GM21786 (cell line): Measurements from ENCODE around the gene NLRC3.
"Not testable (repeated sequence)": the region's sequence is repeated elsewhere in the genome, so short reads cannot be mapped to it uniquely, and the experiment has no call there.

Source experiments
- ATAC-seq: cut with Tn5 transposase; IDR thresholded peaks from one replicate; pipeline ENCODE4 v1.9.1; 2021; ENCODE audit not compliant: unreplicated experiment

NLRC3 gene, protein sequence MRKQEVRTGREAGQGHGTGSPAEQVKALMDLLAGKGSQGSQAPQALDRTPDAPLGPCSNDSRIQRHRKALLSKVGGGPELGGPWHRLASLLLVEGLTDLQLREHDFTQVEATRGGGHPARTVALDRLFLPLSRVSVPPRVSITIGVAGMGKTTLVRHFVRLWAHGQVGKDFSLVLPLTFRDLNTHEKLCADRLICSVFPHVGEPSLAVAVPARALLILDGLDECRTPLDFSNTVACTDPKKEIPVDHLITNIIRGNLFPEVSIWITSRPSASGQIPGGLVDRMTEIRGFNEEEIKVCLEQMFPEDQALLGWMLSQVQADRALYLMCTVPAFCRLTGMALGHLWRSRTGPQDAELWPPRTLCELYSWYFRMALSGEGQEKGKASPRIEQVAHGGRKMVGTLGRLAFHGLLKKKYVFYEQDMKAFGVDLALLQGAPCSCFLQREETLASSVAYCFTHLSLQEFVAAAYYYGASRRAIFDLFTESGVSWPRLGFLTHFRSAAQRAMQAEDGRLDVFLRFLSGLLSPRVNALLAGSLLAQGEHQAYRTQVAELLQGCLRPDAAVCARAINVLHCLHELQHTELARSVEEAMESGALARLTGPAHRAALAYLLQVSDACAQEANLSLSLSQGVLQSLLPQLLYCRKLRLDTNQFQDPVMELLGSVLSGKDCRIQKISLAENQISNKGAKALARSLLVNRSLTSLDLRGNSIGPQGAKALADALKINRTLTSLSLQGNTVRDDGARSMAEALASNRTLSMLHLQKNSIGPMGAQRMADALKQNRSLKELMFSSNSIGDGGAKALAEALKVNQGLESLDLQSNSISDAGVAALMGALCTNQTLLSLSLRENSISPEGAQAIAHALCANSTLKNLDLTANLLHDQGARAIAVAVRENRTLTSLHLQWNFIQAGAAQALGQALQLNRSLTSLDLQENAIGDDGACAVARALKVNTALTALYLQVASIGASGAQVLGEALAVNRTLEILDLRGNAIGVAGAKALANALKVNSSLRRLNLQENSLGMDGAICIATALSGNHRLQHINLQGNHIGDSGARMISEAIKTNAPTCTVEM

DNA sequence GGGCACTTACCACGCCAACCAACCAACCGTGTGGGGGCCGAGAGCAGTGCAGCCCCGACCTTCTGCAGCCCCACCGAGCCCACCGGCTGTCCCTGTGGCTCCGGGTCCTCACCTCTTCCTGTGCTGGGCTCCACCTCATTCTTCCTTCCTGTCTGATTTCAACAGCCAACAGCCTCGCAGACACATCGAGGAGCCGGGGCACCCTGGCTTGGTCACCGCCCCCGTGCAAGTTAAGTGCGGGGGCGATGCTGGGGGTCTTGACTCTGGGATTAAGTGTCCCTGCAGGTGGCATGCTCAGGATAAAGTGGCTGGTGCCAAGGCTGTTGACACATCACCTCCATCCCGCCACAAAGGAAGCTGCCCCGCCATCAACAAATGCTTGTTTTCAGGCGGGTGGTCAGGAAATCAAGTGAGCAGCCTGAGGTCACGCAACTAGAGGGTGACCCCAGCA lies at the start of gene NLRC3:
TSS of gene NLRC3 (minus strand) at position 102 of the 451 bp plus-strand sequence. CDS start 12,367 bp downstream, outside the sequence.
- ATAC-seq, result no peak

- ATAC-seq, result no peak
Measured at GRCh38 chr16:3625911-3626732, 48.9 kb upstream of the NLRC3 start.

DNA sequence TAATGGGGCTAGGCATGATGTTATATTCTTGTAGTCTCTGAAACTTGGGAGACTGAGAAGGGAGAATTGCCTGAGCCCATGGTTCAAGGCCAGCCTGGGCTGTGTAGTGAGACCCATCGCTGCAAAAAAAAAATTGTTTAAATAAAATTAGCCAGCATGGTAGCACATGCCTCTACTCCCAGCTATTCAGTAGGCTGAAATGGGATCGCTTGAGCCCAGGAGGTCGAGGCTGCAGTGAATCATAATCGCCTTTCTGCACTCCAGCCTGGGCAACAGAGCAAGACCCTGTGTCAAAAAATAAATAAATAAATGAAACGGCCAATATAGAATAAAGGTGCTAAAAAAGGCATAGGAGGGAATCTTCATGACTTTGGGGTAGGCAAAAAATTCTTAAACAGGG lies 48.1 kb upstream of the NLRC3 start:
- no peak for ATAC-seq

GRCh38 chr16:3623642-3624041 lies 46.4 kb upstream of the NLRC3 start:
- ATAC-seq, result no peak

GRCh38 chr16:3618769-3619141 lies 41.6 kb upstream of the NLRC3 start:
- no peak for ATAC-seq

DNA sequence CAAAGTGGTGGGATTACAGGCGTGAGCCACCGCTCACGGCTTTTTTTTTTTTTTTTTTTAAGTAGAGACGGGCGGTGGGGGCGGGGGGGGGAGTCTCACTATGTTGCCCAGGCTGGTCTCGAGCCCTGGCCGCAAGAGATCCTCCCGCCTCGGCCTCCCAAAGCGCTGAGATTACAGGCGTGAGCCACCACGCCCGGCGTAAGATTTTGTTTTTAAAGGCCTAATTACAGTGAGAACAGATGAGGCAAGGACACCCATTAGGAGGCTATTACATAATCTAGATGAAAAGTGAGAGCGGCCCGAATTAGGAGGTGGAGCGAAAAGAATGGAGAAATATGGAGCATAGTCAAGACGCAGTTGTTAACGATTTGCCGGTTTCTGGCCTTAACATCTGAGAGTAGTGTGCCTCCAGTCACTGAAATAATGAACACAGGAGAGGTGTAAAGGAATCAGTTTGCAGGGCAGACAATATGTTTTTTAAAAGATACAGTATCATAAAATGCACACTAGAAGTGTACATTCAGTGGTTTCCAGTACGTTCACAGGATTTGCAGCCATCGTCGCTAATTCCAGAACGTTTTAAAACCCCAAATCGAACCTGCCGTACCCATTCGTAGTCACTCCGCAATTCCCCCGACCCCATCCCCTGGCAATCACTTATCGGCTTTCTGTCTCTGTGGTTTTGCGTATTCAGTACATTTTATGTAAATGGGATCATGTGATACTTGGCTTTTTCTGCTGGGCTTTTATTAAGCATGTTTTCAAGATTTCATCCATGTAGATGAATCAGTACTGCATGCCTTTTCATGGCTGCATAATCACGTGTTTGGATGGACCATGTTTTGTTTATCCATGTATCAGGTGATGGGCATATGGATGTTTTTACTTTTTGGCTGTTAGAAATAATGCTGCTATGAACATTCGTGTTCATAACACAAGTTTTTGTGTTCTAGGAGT lies 35.6 kb upstream of the NLRC3 start:
- ATAC-seq, result no peak

- ATAC-seq, result peak; percentile 83
Measured at GRCh38 chr16:3611146-3611975, 34.2 kb upstream of the NLRC3 start, which contains the start of gene SLX4. Gene SLX4, minus strand, starts transcription at chr16:3611606. Its CDS starts 2,642 bp downstream, at chr16:3608964.

DNA sequence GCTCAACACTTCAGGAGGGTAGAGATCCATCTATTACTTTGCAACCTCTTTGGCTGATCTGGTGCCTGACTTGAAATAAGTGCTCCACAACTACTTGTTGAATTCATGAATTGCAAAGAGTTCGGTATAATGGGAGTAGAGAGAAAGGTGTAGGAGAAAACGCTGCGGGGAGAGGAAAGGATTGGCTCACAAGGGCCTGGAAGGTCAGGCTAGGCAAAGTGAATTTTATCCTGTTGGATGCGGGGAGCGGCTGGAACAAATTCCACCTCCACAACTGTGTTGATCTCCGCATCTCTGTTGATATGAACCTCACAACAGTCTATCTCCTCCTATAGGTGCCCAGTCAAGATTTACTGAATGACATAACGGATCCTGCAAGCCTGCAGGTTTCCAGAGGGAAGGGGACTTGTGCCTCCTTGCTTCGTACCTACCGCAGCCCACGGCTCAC lies 33.5 kb upstream of the NLRC3 start:
- no peak for ATAC-seq

GRCh38 chr16:3609895-3610697 lies 32.9 kb upstream of the NLRC3 start:
- no peak for ATAC-seq

GRCh38 chr16:3608976-3609375 lies 31.8 kb upstream of the NLRC3 start:
- not testable (repeated sequence) for ATAC-seq

GRCh38 chr16:3608069-3608468 lies 30.9 kb upstream of the NLRC3 start:
- ATAC-seq, result no peak

GRCh38 chr16:3607634-3608033 lies 30.4 kb upstream of the NLRC3 start:
- no peak for ATAC-seq

DNA sequence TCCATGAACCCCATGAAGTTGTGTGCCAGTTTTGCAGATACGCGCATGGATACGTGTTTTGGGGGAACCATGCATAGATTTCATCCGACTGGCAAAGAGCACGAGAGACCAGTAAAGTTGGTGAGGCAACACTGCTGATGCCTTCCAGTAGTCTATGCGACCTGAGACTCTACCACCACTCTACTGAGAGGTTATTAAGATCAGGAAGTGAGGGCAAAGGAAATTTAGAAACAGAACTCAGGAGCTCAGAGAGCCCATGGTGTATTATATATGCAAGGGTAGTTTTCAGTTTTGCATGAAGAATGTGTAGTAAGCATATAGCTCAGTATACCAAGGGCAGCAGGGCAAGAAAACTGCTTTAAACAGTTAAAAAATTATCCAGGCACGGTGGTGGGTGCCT lies 30.0 kb upstream of the NLRC3 start:
- ATAC-seq, result no peak

- ATAC-seq, result no peak
Measured at GRCh38 chr16:3606441-3606840, 29.2 kb upstream of the NLRC3 start.

DNA sequence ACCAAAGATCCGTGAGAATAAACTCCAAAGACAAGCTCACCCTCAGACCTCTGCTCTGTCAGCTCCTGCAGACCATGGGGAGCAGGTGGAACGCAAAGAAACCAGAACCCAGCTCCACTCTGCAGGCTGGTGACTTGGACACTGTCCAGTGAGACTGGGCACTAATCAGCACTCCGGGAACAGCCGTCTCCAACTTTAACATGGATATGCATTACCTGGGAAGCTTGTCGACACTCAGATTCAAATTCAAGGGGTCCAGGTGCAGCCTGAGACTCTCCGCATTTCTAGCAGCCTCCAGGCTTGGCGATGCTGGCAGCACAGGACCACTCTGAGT lies 25.1 kb upstream of the NLRC3 start:
- ATAC-seq, result no peak

DNA sequence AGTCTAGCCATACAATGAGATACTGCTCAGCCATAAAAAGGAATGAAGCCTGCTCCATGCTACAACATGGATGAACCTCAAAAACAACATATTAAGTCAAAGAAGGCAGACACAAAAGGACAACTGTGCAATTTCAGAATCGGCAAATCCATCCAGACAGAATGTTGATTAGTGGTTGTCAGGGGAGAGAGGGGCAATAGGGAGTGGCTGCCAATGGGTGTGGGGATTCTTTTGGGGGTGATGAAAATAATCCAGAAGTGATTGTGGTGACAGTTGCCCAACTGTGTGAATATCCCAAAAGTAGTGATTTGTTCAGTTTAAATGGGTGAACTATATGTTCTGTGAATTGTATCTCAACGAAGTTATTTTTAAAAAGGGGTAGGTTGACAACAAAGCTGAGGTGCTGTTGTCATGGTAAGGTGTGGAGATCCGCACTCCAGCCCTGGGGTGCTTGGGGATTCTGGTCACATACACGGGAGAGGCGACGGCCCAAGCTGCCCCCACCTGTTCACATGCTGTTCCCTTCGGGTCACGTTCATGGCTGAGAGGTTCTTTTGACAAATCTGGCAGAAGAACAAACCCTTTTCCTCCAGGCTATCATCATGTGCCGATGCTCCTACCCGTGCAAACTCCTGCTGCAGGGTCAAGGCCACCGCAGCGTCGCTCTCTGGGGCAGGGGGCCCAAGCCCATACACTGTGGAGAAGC lies 24.6 kb upstream of the NLRC3 start:
- ATAC-seq, result no peak

DNA sequence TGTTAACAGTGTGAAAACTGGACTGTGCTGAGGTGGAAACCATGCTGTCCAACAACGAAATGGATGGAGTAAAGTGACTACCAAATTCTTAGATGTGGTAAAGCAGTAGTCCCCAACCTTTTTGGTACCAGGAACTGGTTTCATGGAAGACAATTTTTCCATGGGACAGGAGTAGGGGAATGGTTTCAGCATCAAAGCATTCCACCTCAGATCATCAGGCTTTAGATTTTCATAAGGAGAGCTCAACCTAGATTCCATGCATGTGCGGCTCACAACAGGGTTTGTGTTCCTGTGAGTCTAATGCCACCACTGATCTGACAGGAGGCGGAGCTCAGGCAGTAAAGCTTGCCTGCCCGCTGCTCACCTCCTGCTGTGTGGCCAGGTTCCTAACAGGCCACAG lies 22.7 kb upstream of the NLRC3 start:
- no peak for ATAC-seq
